K562 (cell line): ENCODE measurements around the gene RUFY2. TPM values are rescaled to one million over a fixed set of nuclear protein-coding genes. Genes with fewer than 3 reads are reported as not detected.

Experiments
- CBX5 ChIP-seq: IDR thresholded peaks from 2 replicates; pipeline ENCODE4 v1.6.1; 2014; ENCODE audit warnings: low read depth, borderline replicate concordance
- EHMT2 ChIP-seq: fragments of 450-650 bp; IDR thresholded peaks from 2 replicates; pipeline ENCODE4 v1.6.1; 2018; ENCODE audit warnings: antibody characterized with exemption
- RAD21 ChIP-seq, 2 experiments: fragments of 250-450 bp in 1 of 2; fragments of 450-650 bp in 1 of 2; sonication (Bioruptor Pico) in 1 of 2; formaldehyde crosslinking in 1 of 2; IDR thresholded peaks in 1 of 2; conservative IDR thresholded peaks in 1 of 2; 2 replicates each; pipeline versions ENCODE4 v1.4.0 to v1.8.0; 2020 to 2022; ENCODE audit warnings: mild to moderate bottlenecking in 2 of 2, moderate library complexity in 1 of 2
- SMARCA5 ChIP-seq: fragments of 450-650 bp; IDR thresholded peaks from 2 replicates; pipeline ENCODE4 v1.6.1; 2016
- XRCC5 ChIP-seq: fragments of 200-400 bp; formaldehyde crosslinking; IDR thresholded peaks from 2 replicates; pipeline ENCODE4 v1.6.1; 2017; ENCODE audit warnings: low read depth, mild to moderate bottlenecking, low read length
- ZNF584 ChIP-seq: fragments of 200-800 bp; sonication (Bioruptor generic); IDR thresholded peaks from 2 replicates; pipeline ENCODE4 v1.6.1; 2016; ENCODE audit warnings: low read depth, mild to moderate bottlenecking, missing genetic modification characterization, missing compliant biosample characterization
- polyA plus RNA-seq, 8 experiments: library from polyadenylated mRNA; depleted of rRNA in 4 of 8; stranded (reverse) in 5 of 8; unstranded in 3 of 8; fragments of >200 nt; fragmentation: Nextera tagmentation in 2 of 8; fragmentation: Illumina TruSeq in 1 of 8; extraction: Ambion mirVana in 2 of 8; extraction: Trizol in 1 of 8; gene quantifications; 2 replicates each; pipeline versions ENCODE4 v1.2.1 to v1.2.3, GENCODE V29; 2011 to 2014; ENCODE audit warnings: inconsistent platforms in 1 of 8, missing spikeins in 1 of 8
- total RNA-seq, 7 experiments: library from RNA; depleted of rRNA in 6 of 7; stranded (reverse); fragments of >200 nt in 6 of 7; fragmentation: Illumina TruSeq in 2 of 7; extraction: Trizol in 2 of 7; gene quantifications; 2 replicates each; pipeline versions ENCODE4 v1.2.1 to v1.2.3, GENCODE V29; 2011 to 2021; ENCODE audit warnings: low replicate concordance in 1 of 7
- TF ChIP-seq, protein P1 (sequence below): fragments of 250-450 bp; sonication (Bioruptor Pico); IDR thresholded peaks from 2 replicates; pipeline ENCODE4 v1.4.0; 2020
- TF ChIP-seq, protein P2 (sequence below), 3 experiments: IDR thresholded peaks in 2 of 3; conservative IDR thresholded peaks in 1 of 3; 2 replicates each; pipeline ENCODE4 v1.5.1; 2011 to 2012; ENCODE audit warnings: low read length in 3 of 3, mild to moderate bottlenecking in 3 of 3, control low read depth in 2 of 3, improper control_type of control experiment in 1 of 3, inconsistent platforms in 1 of 3, low read depth in 1 of 3, mixed read lengths in 1 of 3, moderate library complexity in 1 of 3; ENCODE audit not compliant: insufficient read depth in 2 of 3

Gene RUFY2
- total and polyA plus RNA-seq, 9 of the 15 experiments (the other 6 are each of a cell fraction or from before 2014, with no cell fraction given): 3.7 to 20.1 (median 12.6) TPM

DNA sequence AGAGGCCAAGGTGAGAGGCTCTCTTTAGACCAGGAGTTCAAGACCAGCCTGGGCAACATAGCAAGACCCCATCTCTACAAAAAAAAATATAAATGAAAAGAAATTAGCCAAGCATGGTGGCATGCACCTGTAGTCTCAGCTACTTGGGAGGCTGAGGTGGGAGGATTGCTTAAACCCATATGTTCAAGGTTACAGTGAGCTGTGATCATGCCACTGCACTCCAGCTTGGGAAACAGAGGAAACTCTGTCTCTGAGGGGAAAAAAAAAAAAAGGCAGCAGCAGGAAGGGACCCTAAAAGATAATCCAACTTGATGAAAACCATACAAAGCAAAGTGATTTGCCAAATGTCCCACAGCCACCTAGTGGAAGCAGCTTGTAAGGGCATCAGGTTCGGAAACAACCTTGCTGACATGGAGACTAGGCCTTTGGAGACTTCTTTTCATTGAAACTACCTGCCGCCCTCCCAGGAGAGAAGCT lies 58.8 kb downstream of the RUFY2 start (continued):
- TF ChIP-seq SMARCA5 (peak; percentile 69; the same call in 1 of the 2 replicates), ZNF584 (no peak), EHMT2 (0 out of 2 replicates have a peak, but pooled peaks have one; percentile 27), RAD21 (CRISPR knock-in tag; conservative IDR thresholded peaks at IDR 0.05 in 1 of 2, IDR thresholded peaks at IDR 0.05 in 1 of 2) (peak in 1 of 2 experiments; percentile 57; a peak in 3 of 4 replicates), CBX5 (0 out of 2 replicates have a peak, but pooled peaks have one; percentile 15), XRCC5 (0 out of 2 replicates have a peak, but pooled peaks have one; percentile 52)
- TF ChIP-seq, protein P1, sequence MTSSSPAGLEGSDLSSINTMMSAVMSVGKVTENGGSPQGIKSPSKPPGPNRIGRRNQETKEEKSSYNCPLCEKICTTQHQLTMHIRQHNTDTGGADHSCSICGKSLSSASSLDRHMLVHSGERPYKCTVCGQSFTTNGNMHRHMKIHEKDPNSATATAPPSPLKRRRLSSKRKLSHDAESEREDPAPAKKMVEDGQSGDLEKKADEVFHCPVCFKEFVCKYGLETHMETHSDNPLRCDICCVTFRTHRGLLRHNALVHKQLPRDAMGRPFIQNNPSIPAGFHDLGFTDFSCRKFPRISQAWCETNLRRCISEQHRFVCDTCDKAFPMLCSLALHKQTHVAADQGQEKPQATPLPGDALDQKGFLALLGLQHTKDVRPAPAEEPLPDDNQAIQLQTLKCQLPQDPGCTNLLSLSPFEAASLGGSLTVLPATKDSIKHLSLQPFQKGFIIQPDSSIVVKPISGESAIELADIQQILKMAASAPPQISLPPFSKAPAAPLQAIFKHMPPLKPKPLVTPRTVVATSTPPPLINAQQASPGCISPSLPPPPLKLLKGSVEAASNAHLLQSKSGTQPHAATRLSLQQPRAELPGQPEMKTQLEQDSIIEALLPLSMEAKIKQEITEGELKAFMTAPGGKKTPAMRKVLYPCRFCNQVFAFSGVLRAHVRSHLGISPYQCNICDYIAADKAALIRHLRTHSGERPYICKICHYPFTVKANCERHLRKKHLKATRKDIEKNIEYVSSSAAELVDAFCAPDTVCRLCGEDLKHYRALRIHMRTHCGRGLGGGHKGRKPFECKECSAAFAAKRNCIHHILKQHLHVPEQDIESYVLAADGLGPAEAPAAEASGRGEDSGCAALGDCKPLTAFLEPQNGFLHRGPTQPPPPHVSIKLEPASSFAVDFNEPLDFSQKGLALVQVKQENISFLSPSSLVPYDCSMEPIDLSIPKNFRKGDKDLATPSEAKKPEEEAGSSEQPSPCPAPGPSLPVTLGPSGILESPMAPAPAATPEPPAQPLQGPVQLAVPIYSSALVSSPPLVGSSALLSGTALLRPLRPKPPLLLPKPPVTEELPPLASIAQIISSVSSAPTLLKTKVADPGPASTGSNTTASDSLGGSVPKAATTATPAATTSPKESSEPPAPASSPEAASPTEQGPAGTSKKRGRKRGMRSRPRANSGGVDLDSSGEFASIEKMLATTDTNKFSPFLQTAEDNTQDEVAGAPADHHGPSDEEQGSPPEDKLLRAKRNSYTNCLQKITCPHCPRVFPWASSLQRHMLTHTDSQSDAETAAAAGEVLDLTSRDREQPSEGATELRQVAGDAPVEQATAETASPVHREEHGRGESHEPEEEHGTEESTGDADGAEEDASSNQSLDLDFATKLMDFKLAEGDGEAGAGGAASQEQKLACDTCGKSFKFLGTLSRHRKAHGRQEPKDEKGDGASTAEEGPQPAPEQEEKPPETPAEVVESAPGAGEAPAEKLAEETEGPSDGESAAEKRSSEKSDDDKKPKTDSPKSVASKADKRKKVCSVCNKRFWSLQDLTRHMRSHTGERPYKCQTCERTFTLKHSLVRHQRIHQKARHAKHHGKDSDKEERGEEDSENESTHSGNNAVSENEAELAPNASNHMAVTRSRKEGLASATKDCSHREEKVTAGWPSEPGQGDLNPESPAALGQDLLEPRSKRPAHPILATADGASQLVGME (CRISPR knock-in tag): no peak
- TF ChIP-seq, protein P2, sequence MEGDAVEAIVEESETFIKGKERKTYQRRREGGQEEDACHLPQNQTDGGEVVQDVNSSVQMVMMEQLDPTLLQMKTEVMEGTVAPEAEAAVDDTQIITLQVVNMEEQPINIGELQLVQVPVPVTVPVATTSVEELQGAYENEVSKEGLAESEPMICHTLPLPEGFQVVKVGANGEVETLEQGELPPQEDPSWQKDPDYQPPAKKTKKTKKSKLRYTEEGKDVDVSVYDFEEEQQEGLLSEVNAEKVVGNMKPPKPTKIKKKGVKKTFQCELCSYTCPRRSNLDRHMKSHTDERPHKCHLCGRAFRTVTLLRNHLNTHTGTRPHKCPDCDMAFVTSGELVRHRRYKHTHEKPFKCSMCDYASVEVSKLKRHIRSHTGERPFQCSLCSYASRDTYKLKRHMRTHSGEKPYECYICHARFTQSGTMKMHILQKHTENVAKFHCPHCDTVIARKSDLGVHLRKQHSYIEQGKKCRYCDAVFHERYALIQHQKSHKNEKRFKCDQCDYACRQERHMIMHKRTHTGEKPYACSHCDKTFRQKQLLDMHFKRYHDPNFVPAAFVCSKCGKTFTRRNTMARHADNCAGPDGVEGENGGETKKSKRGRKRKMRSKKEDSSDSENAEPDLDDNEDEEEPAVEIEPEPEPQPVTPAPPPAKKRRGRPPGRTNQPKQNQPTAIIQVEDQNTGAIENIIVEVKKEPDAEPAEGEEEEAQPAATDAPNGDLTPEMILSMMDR (IDR thresholded peaks at IDR 0.05 in 2 of 3, conservative IDR thresholded peaks at IDR 0.05 in 1 of 3; ENCODE audit: insufficient read depth in 2 of 3, low read depth in 1 of 3, low read length in 3 of 3): peak; percentile 74 to 82 (median 80)
- TF ChIP-seq, all 486 proteins: peak for 14
